GM12878 (cell line): Measurements from ENCODE around the gene GPC5. TPM values are rescaled to one million over a fixed set of nuclear protein-coding genes. Genes with fewer than 3 reads are reported as not detected.

Experiments used
- ATAC-seq: fragments of 200-7000 bp; cut with Tn5 transposase; 3 replicates; pipeline ENCODE4 v1.9.1; 2020; ENCODE audit warnings: mild to moderate bottlenecking, moderate library complexity
- BruUV-seq: library from RNA; stranded (reverse); fragments of 400-500 nt; replicated peaks from 2 replicates; lab custom pipeline; 2021; lab: Mats Ljungman, UMichigan
- CTCF ChIA-PET: fragments of 300-600 bp; sonication (Branson Sonifier 250); formaldehyde crosslinking; extraction: SDS; loops from one replicate; lab custom pipeline; 2021; ENCODE audit warnings: inconsistent platforms; lab: Yijun Ruan, JAX
- POLR2A ChIA-PET: fragments of 350-600 bp; formaldehyde crosslinking; extraction: SDS; loops from one replicate; lab custom pipeline; 2021; ENCODE audit warnings: inconsistent platforms; lab: Charles Lee
- RAD21 ChIA-PET: fragments of 300-600 bp; sonication (Branson Sonifier 250); formaldehyde crosslinking; loops from one replicate; lab custom pipeline; 2023; ENCODE audit warnings: antibody characterized with exemption; ENCODE audit not compliant: unreplicated experiment; lab: Charles Lee
- SMC1A ChIA-PET: fragments of 300-600 bp; sonication (Branson Sonifier 250); formaldehyde crosslinking; loops from one replicate; lab custom pipeline; 2023; ENCODE audit not compliant: unreplicated experiment, uncharacterized antibody; lab: Charles Lee
- DNase-seq: peaks from one replicate; pipeline ENCODE4 v3.0.0-alpha.2; 2011; ENCODE audit warnings: low read depth, low spot score
- FAIRE-seq: peaks from 3 replicates; lab custom pipeline; 2011; peaks lifted over from hg19 to GRCh38; lab: Jason Lieb, UNC
- H2AFZ ChIP-seq: 2 replicates; pipeline ENCODE4 v1.6.0; 2011; ENCODE audit warnings: low read depth, low read length, control low read depth; ENCODE audit not compliant: control insufficient read depth
- H3K27ac ChIP-seq: 2 replicates; pipeline ENCODE4 v1.5.1; 2011; ENCODE audit warnings: control low read depth; ENCODE audit not compliant: control insufficient read depth, insufficient read depth
- H3K27me3 ChIP-seq, 2 experiments: replicated peaks in 1 of 2; 2 replicates each; pipeline versions ENCODE4 v1.6.0 to v1.6.1; 2011; ENCODE audit warnings: low read length in 1 of 2; ENCODE audit not compliant: control insufficient read depth in 2 of 2, insufficient read depth in 2 of 2
- H3K36me3 ChIP-seq, 2 experiments: 2 replicates each; pipeline ENCODE4 v1.5.1; 2011; ENCODE audit warnings: low read length in 1 of 2; ENCODE audit not compliant: control insufficient read depth in 2 of 2, insufficient read depth in 2 of 2
- H3K4me1 ChIP-seq: 2 replicates; pipeline ENCODE4 v1.6.1; 2011; ENCODE audit warnings: mild to moderate bottlenecking, low read length, moderate library complexity, mixed read lengths; ENCODE audit not compliant: control insufficient read depth, insufficient read depth
- H3K4me2 ChIP-seq: 2 replicates; pipeline ENCODE4 v1.6.0; 2011; ENCODE audit warnings: control low read depth; ENCODE audit not compliant: control insufficient read depth, insufficient read depth
- H3K4me3 ChIP-seq: fragments of 200-600 bp; sonication (generic); 2 replicates; pipeline ENCODE4 v1.5.1; 2016
- H3K79me2 ChIP-seq: 2 replicates; pipeline ENCODE4 v1.6.0; 2011; ENCODE audit warnings: low read length; ENCODE audit not compliant: control insufficient read depth, insufficient read depth
- H3K9ac ChIP-seq: 2 replicates; pipeline ENCODE4 v1.8.0; 2011; ENCODE audit warnings: low read length, control low read depth, mixed read lengths; ENCODE audit not compliant: control insufficient read depth, insufficient read depth
- H3K9me3 ChIP-seq: replicated peaks from 3 replicates; pipeline ENCODE4 v1.5.1; 2011; ENCODE audit warnings: mild to moderate bottlenecking, low read length; ENCODE audit not compliant: control insufficient read depth, insufficient read depth
- H4K20me1 ChIP-seq: 2 replicates; pipeline ENCODE4 v1.6.0; 2011; ENCODE audit not compliant: control insufficient read depth, insufficient read depth
- CBFB ChIP-seq: IDR thresholded peaks from 2 replicates; pipeline ENCODE4 v1.6.1; 2016; ENCODE audit warnings: antibody characterized with exemption, low read depth
- CEBPB ChIP-seq, 2 experiments: fragments of 150-350 bp in 1 of 2; IDR thresholded peaks; 2 replicates each; pipeline ENCODE4 v1.6.1; 2012 to 2014; ENCODE audit warnings: low read depth in 2 of 2, low read length in 2 of 2, borderline replicate concordance in 1 of 2, inconsistent platforms in 1 of 2
- GABPA ChIP-seq: IDR thresholded peaks from 2 replicates; pipeline ENCODE4 v1.6.1; 2014; ENCODE audit warnings: antibody characterized with exemption, low read depth, mild to moderate bottlenecking, inconsistent platforms
- HDGF ChIP-seq: fragments of 450-650 bp; IDR thresholded peaks from 2 replicates; pipeline ENCODE4 v1.6.1; 2016; ENCODE audit warnings: antibody characterized with exemption
- IKZF2 ChIP-seq, 2 experiments: fragments of 450-650 bp; IDR thresholded peaks; 2 replicates each; pipeline ENCODE4 v1.6.1; 2017; ENCODE audit warnings: mild to moderate bottlenecking in 2 of 2, moderate library complexity in 2 of 2
- JUND ChIP-seq: IDR thresholded peaks from 2 replicates; pipeline ENCODE4 v1.6.1; 2012; ENCODE audit warnings: low read depth, mild to moderate bottlenecking, low read length, improper control_type of control experiment, moderate library complexity
- PML ChIP-seq: IDR thresholded peaks from 2 replicates; pipeline ENCODE4 v1.6.1; 2012; ENCODE audit warnings: low read length, inconsistent platforms
- POLR2A ChIP-seq: IDR thresholded peaks from 2 replicates; pipeline ENCODE4 v1.6.1; 2011; ENCODE audit warnings: low read depth, mild to moderate bottlenecking, low read length
- POLR2AphosphoS5 ChIP-seq: IDR thresholded peaks from 2 replicates; pipeline ENCODE4 v1.6.1; 2011; ENCODE audit warnings: mild to moderate bottlenecking, low read length, inconsistent platforms
- ZBED1 ChIP-seq: IDR thresholded peaks from 2 replicates; pipeline ENCODE4 v1.6.1; 2016; ENCODE audit warnings: borderline replicate concordance
- ZNF384 ChIP-seq: IDR thresholded peaks from 2 replicates; pipeline ENCODE4 v1.6.1; 2012; ENCODE audit warnings: low read depth, mild to moderate bottlenecking, low read length, improper control_type of control experiment, borderline replicate concordance
- WGBS: methylation state at CpG from one replicate; pipeline ENCODE4 v1.1.6; 2016; ENCODE audit warnings: low lambda C conversion rate; ENCODE audit not compliant: insufficient replicate concordance, insufficient coverage; ENCODE audit errors: missing lambda C conversion rate; 5-methylcytosine and 5-hydroxymethylcytosine counted together
- in situ Hi-C: fragments of 300-500 bp; cut with MboI; formaldehyde crosslinking; loops from 9 replicates; pipeline ENCODE4 v1.14.3; 2018; ENCODE audit warnings: mixed read lengths
- intact Hi-C: fragments of 100-400 bp; cut with micrococcal nuclease; formaldehyde crosslinking; loops from one replicate; pipeline ENCODE4 v1.14.2; 2022; ENCODE audit not compliant: unreplicated experiment
- polyA plus RNA-seq, 11 experiments: library from polyadenylated mRNA; depleted of rRNA in 4 of 11; unstranded in 6 of 11; stranded (reverse) in 5 of 11; fragments of >200 nt; fragmentation: Nextera tagmentation in 4 of 11; fragmentation: Illumina TruSeq in 1 of 11; extraction: Ambion mirVana in 4 of 11; extraction: Trizol in 1 of 11; gene quantifications; 1 replicate in 1 of 11; 2 replicates in 10 of 11; pipeline versions ENCODE4 v1.2.1 to v1.2.3, GENCODE V29; 2011 to 2016; ENCODE audit warnings: inconsistent platforms in 2 of 11, missing spikeins in 2 of 11, low read depth in 1 of 11
- total RNA-seq, 4 experiments: library from RNA; depleted of rRNA in 3 of 4; stranded (reverse); fragments of >200 nt in 3 of 4; fragmentation: Illumina TruSeq in 1 of 4; extraction: Trizol in 1 of 4; gene quantifications; 2 replicates each; pipeline versions ENCODE4 v1.2.1 to v1.2.3, GENCODE V29; 2013 to 2021
- TF ChIP-seq, protein P1 (sequence below): fragments of 450-650 bp; IDR thresholded peaks from 2 replicates; pipeline ENCODE4 v1.6.1; 2014; ENCODE audit warnings: mild to moderate bottlenecking
- TF ChIP-seq, protein P2 (sequence below): IDR thresholded peaks from 2 replicates; pipeline ENCODE4 v1.6.1; 2012; ENCODE audit warnings: mild to moderate bottlenecking, low read depth, low read length
- TF ChIP-seq, protein P3 (sequence below): IDR thresholded peaks from 2 replicates; pipeline ENCODE4 v1.6.1; 2011; ENCODE audit warnings: borderline replicate concordance, low read depth, mild to moderate bottlenecking, moderate library complexity, low read length; ENCODE audit not compliant: insufficient read depth, poor library complexity, severe bottlenecking

GPC5 gene
- total and polyA plus RNA-seq, 10 of the 15 experiments (the other 5 are each of a cell fraction or from before 2014, with no cell fraction given) = 0.05 to 0.87 (median 0.44) TPM; not detected in 1

DNA sequence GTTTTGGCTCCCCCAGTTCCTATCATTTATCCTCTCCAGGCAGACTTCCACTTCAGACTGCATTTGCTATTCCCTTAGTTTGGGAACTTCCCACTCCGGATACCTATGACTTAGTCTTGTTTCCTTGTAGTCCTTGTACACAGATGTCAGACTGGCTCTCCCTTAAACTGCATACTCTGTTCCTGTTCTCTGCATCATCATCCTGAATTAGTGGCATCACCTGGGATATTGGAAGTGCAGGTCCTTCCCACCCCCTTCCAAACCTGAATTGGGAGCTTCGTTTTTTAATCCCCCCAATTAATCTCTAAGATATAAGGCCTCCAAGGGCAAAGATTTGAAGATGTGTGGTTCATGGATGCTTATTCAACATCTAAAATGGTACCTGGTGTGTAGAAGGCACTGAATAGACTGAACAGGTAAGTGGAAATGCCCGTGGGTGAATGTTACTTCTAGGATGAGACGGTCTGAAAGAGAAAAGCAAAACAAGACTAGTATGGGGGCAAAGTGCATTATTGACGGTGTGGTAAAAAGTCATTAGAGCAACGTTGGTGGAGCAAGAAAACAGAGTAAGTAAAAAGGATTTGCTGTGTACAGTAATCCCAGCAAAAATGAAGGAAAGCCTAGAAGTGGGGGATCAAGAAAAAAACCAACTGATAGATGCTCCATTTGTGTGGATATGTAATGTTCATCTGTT, 41.4 kb upstream of the GPC5 start:
- SMC1A ChIA-PET = interaction anchor here (3.4 kb wide), 1 partner anchor 17 kb away, joined by 18 read pairs; no protein-coding TSS in a partner anchor
- DNase-seq (no peak), ATAC-seq (no peak)

More for the DNA sequence above, 41.4 kb upstream of the GPC5 start:
- H3K36me3 ChIP-seq = peaks cover 1 to 34% of the 10 kb centered on the region in 2 experiments; a peak in 2 of 4 replicates
- H3K27me3 ChIP-seq = no peaks in the 10 kb centered on the region
- H3K79me2 ChIP-seq = peaks cover 18% of the 10 kb centered on the region
- BruUV-seq = no TSS peak
- POLR2A ChIA-PET = no interaction called here
- intact Hi-C loops (no loop called here), in situ Hi-C loops (no loop called here)
- H4K20me1 ChIP-seq = no peaks in the 10 kb centered on the region; the same call in 1 of the 2 replicates
- no peak overlapping the region for H3K4me2 ChIP-seq
- no peaks in the 10 kb centered on the region for H3K4me1 ChIP-seq
- no peaks in the 10 kb centered on the region for H3K9me3 ChIP-seq
- H3K27ac ChIP-seq = no peak overlapping the region
- H3K9ac ChIP-seq = no peak overlapping the region
- RAD21 ChIA-PET = interaction anchor here (0.6 kb wide), 1 partner anchor 299 kb away, joined by 3 read pairs; no protein-coding TSS in a partner anchor
- H2AFZ ChIP-seq = no peak overlapping the region
- CTCF ChIA-PET = interaction anchor here (4.6 kb wide), 1 partner anchor 43 kb away, joined by 35 read pairs; no protein-coding TSS in a partner anchor
- no peak overlapping the region for H3K4me3 ChIP-seq
- FAIRE-seq = no peak
- TF ChIP-seq CEBPB (IDR thresholded peaks at IDR 0.05; ENCODE audit: borderline replicate concordance in 1 of 2, low read depth in 2 of 2, low read length in 2 of 2) (no peak), CBFB (0 out of 2 replicates have a peak, but pooled peaks have one; percentile 17), ZNF384 (no peak), POLR2AphosphoS5 (peak; percentile 33; the same call in 1 of the 2 replicates), POLR2A (peak; percentile 48; the same call in 1 of the 2 replicates), JUND (no peak), PML (0 out of 2 replicates have a peak, but pooled peaks have one; percentile 10), IKZF2 (IDR thresholded peaks at IDR 0.05) (no peak), GABPA (no peak), ZBED1 (peak; percentile 48; the same call in 1 of the 2 replicates), HDGF (no peak)
- TF ChIP-seq, protein P1, sequence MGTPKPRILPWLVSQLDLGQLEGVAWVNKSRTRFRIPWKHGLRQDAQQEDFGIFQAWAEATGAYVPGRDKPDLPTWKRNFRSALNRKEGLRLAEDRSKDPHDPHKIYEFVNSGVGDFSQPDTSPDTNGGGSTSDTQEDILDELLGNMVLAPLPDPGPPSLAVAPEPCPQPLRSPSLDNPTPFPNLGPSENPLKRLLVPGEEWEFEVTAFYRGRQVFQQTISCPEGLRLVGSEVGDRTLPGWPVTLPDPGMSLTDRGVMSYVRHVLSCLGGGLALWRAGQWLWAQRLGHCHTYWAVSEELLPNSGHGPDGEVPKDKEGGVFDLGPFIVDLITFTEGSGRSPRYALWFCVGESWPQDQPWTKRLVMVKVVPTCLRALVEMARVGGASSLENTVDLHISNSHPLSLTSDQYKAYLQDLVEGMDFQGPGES = no peak
- TF ChIP-seq, protein P2, sequence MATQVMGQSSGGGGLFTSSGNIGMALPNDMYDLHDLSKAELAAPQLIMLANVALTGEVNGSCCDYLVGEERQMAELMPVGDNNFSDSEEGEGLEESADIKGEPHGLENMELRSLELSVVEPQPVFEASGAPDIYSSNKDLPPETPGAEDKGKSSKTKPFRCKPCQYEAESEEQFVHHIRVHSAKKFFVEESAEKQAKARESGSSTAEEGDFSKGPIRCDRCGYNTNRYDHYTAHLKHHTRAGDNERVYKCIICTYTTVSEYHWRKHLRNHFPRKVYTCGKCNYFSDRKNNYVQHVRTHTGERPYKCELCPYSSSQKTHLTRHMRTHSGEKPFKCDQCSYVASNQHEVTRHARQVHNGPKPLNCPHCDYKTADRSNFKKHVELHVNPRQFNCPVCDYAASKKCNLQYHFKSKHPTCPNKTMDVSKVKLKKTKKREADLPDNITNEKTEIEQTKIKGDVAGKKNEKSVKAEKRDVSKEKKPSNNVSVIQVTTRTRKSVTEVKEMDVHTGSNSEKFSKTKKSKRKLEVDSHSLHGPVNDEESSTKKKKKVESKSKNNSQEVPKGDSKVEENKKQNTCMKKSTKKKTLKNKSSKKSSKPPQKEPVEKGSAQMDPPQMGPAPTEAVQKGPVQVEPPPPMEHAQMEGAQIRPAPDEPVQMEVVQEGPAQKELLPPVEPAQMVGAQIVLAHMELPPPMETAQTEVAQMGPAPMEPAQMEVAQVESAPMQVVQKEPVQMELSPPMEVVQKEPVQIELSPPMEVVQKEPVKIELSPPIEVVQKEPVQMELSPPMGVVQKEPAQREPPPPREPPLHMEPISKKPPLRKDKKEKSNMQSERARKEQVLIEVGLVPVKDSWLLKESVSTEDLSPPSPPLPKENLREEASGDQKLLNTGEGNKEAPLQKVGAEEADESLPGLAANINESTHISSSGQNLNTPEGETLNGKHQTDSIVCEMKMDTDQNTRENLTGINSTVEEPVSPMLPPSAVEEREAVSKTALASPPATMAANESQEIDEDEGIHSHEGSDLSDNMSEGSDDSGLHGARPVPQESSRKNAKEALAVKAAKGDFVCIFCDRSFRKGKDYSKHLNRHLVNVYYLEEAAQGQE = no peak
- TF ChIP-seq, protein P3, sequence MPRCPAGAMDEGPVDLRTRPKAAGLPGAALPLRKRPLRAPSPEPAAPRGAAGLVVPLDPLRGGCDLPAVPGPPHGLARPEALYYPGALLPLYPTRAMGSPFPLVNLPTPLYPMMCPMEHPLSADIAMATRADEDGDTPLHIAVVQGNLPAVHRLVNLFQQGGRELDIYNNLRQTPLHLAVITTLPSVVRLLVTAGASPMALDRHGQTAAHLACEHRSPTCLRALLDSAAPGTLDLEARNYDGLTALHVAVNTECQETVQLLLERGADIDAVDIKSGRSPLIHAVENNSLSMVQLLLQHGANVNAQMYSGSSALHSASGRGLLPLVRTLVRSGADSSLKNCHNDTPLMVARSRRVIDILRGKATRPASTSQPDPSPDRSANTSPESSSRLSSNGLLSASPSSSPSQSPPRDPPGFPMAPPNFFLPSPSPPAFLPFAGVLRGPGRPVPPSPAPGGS = peak; percentile 71
- TF ChIP-seq, all 136 proteins: peak for 6
- WGBS = 55% methylated on average over 6 of the region's 6 CpGs
